K562 (cell line): Measurements from ENCODE around the gene SLC1A7. TPM values are rescaled to one million over a fixed set of nuclear protein-coding genes. Genes with fewer than 3 reads are reported as not detected.
A peak's percentile ranks its signal among the peaks of the same experiment; 100 is the strongest.

Experiments
- BRF1 ChIP-seq: IDR thresholded peaks from 3 replicates; pipeline ENCODE4 v1.6.1; 2011; ENCODE audit warnings: borderline replicate concordance, mild to moderate bottlenecking; ENCODE audit not compliant: insufficient read length; ENCODE audit errors: extremely low read depth
- CEBPZ ChIP-seq: fragments of 150-350 bp; IDR thresholded peaks from 2 replicates; pipeline ENCODE4 v1.6.1; 2014; ENCODE audit warnings: low read depth, mild to moderate bottlenecking, low read length, borderline replicate concordance
- CREB5 ChIP-seq: fragments of 250-450 bp; sonication (Bioruptor Pico); IDR thresholded peaks from 2 replicates; pipeline ENCODE4 v1.5.0; 2020; ENCODE audit warnings: mild to moderate bottlenecking
- CXXC5 ChIP-seq: fragments of 250-450 bp; sonication (Bioruptor Pico); IDR thresholded peaks from 2 replicates; pipeline ENCODE4 v1.8.0; 2022; ENCODE audit warnings: inconsistent platforms, mild to moderate bottlenecking, moderate library complexity
- EGR1 ChIP-seq: fragments of 450-650 bp; conservative IDR thresholded peaks from 2 replicates; pipeline ENCODE4 v1.6.1; 2017; ENCODE audit warnings: mild to moderate bottlenecking
- EP400 ChIP-seq: fragments of 450-650 bp; IDR thresholded peaks from 2 replicates; pipeline ENCODE4 v1.6.1; 2017; ENCODE audit warnings: antibody characterized with exemption, mild to moderate bottlenecking, moderate library complexity
- ESRRA ChIP-seq: fragments of 450-650 bp; IDR thresholded peaks from 2 replicates; pipeline ENCODE4 v1.6.1; 2014; ENCODE audit warnings: low read depth, mild to moderate bottlenecking, moderate library complexity, borderline replicate concordance
- FOXJ2 ChIP-seq: fragments of 200-800 bp; sonication (Bioruptor generic); IDR thresholded peaks from 2 replicates; pipeline ENCODE4 v1.6.1; 2016; ENCODE audit warnings: missing genetic modification characterization, missing compliant biosample characterization
- HMG20A ChIP-seq: fragments of 450-650 bp; formaldehyde crosslinking; conservative IDR thresholded peaks from 2 replicates; pipeline ENCODE4 v1.4.0; 2020; ENCODE audit warnings: mild to moderate bottlenecking, mixed read lengths
- MYC ChIP-seq, 2 experiments: fragments of 250-450 bp in 1 of 2; sonication (Bioruptor Pico) in 1 of 2; IDR thresholded peaks; 2 replicates each; pipeline versions ENCODE4 v1.5.1 to v1.6.1; 2012 to 2021; ENCODE audit warnings: low read depth in 2 of 2, borderline replicate concordance in 1 of 2, improper control_type of control experiment in 1 of 2, low read length in 1 of 2, mild to moderate bottlenecking in 1 of 2, moderate library complexity in 1 of 2
- NFYB ChIP-seq: IDR thresholded peaks from 2 replicates; pipeline ENCODE4 v1.6.1; 2011; ENCODE audit warnings: mild to moderate bottlenecking, moderate library complexity; ENCODE audit not compliant: insufficient read length; ENCODE audit errors: extremely low read depth
- PTBP1 ChIP-seq: fragments of 200-400 bp; formaldehyde crosslinking; IDR thresholded peaks from 2 replicates; pipeline ENCODE4 v1.6.1; 2017; ENCODE audit warnings: low read depth, low read length
- RB1 ChIP-seq: fragments of 450-650 bp; IDR thresholded peaks from 2 replicates; pipeline ENCODE4 v1.6.1; 2017; ENCODE audit warnings: low read depth, mild to moderate bottlenecking
- RUNX1 ChIP-seq: sonication (generic); IDR thresholded peaks from 2 replicates; pipeline ENCODE4 v1.6.1; 2016; ENCODE audit warnings: antibody characterized with exemption, low read depth
- SNAPC5 ChIP-seq: fragments of 250-450 bp; sonication (Bioruptor Pico); IDR thresholded peaks from 2 replicates; pipeline ENCODE4 v1.8.0; 2021; ENCODE audit warnings: moderate library complexity, mild to moderate bottlenecking, inconsistent platforms
- TRIM25 ChIP-seq: fragments of 450-650 bp; IDR thresholded peaks from 2 replicates; pipeline ENCODE4 v1.7.0; 2016; ENCODE audit warnings: borderline replicate concordance
- USF2 ChIP-seq: sonication (generic); formaldehyde crosslinking; IDR thresholded peaks from 2 replicates; pipeline ENCODE4 v1.5.0; 2020; ENCODE audit warnings: missing genetic modification reagents
- ZNF3 ChIP-seq: fragments of 250-450 bp; sonication (Bioruptor Pico); IDR thresholded peaks from 2 replicates; pipeline ENCODE4 v1.5.0; 2021; ENCODE audit warnings: mild to moderate bottlenecking, moderate library complexity
- polyA plus RNA-seq, 8 experiments: library from polyadenylated mRNA; depleted of rRNA in 4 of 8; stranded (reverse) in 5 of 8; unstranded in 3 of 8; fragments of >200 nt; fragmentation: Nextera tagmentation in 2 of 8; fragmentation: Illumina TruSeq in 1 of 8; extraction: Ambion mirVana in 2 of 8; extraction: Trizol in 1 of 8; gene quantifications; 2 replicates each; pipeline versions ENCODE4 v1.2.1 to v1.2.3, GENCODE V29; 2011 to 2014; ENCODE audit warnings: inconsistent platforms in 1 of 8, missing spikeins in 1 of 8
- total RNA-seq, 7 experiments: library from RNA; depleted of rRNA in 6 of 7; stranded (reverse); fragments of >200 nt in 6 of 7; fragmentation: Illumina TruSeq in 2 of 7; extraction: Trizol in 2 of 7; gene quantifications; 2 replicates each; pipeline versions ENCODE4 v1.2.1 to v1.2.3, GENCODE V29; 2011 to 2021; ENCODE audit warnings: low replicate concordance in 1 of 7

The SLC1A7 gene
- total and polyA plus RNA-seq, 9 of the 15 experiments (the other 6 are each of a cell fraction or from before 2014, with no cell fraction given) = 0.07 TPM; not detected in 8

- TF ChIP-seq TRIM25 (0 out of 2 replicates have a peak, but pooled peaks have one; percentile 14), ZNF3 (no peak), BRF1 (no peak), ESRRA (peak; percentile 44; the same call in 1 of the 2 replicates), CREB5 (CRISPR knock-in tag) (no peak), MYC (IDR thresholded peaks at IDR 0.05; ENCODE audit: low read depth, low read length) (peak; percentile 64; the same call in 1 of the 2 replicates), MYC (CRISPR knock-in tag; IDR thresholded peaks at IDR 0.05; ENCODE audit: borderline replicate concordance, low read depth) (no peak), PTBP1 (no peak), CXXC5 (CRISPR knock-in tag) (peak; percentile 52), SNAPC5 (CRISPR knock-in tag) (no peak), EP400 (peak; percentile 73), HMG20A (CRISPR knock-in tag) (no peak), EGR1 (no peak), CEBPZ (no peak), FOXJ2 (tag) (0 out of 2 replicates have a peak, but pooled peaks have one; percentile 60), NFYB (no peak), RUNX1 (no peak), USF2 (peak; percentile 84), RB1 (no peak)
These were observed 40.9 kb upstream of the SLC1A7 start (continued) for GRCh38 chr1:53183095-53183990.
